GM12873 (cell line): Measurements from ENCODE around the gene RAB39A.

Source experiments
- TF ChIP-seq, protein P1 (sequence below): IDR thresholded peaks from 2 replicates; pipeline ENCODE4 v1.5.1; 2012; ENCODE audit warnings: low read depth, mild to moderate bottlenecking, moderate library complexity, low read length, control low read depth; ENCODE audit not compliant: insufficient read depth; ENCODE audit errors: missing control alignments

RAB39A gene

DNA sequence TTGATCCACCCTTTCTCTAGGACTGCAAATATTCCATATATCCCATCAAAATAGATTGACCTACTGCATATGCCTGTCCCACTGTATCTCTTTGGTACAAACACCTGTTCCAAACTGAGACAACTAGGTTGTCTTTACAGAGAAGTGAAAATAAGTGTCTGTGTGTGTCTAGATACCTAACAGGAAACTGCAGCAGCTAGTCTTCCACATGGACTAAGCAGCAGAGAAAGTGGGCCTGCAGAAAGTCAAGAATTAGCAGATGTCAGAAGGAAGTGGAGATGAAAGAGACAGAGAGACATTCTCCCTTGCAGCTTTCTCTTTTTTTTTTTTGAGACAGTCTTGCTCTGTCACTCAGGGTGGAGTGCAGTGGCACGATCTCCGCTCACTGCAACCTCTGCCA, 3.9 kb upstream of the RAB39A start:
- TF ChIP-seq, protein P1, sequence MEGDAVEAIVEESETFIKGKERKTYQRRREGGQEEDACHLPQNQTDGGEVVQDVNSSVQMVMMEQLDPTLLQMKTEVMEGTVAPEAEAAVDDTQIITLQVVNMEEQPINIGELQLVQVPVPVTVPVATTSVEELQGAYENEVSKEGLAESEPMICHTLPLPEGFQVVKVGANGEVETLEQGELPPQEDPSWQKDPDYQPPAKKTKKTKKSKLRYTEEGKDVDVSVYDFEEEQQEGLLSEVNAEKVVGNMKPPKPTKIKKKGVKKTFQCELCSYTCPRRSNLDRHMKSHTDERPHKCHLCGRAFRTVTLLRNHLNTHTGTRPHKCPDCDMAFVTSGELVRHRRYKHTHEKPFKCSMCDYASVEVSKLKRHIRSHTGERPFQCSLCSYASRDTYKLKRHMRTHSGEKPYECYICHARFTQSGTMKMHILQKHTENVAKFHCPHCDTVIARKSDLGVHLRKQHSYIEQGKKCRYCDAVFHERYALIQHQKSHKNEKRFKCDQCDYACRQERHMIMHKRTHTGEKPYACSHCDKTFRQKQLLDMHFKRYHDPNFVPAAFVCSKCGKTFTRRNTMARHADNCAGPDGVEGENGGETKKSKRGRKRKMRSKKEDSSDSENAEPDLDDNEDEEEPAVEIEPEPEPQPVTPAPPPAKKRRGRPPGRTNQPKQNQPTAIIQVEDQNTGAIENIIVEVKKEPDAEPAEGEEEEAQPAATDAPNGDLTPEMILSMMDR = no peak

DNA sequence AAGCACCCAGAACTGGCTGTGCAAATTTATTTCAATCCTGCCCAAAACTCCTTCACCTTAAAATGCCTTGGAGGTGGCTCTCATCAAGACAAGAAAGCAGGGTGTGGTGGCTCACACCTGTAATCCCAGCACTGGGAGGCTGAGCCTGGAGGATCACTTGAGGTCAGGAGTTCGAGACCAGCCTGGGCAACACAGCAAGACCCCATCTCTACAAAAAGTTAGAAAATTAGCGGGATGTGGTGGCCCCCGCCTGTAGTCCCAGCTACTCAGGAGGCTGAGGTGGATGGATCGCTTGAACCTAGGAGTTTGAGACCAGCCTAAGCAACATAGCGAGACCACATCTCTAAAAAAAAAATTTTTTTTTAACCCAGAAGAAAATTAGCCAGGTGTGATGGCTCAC, 689 bp upstream of the RAB39A start:
- TF ChIP-seq, protein P1 = no peak

DNA sequence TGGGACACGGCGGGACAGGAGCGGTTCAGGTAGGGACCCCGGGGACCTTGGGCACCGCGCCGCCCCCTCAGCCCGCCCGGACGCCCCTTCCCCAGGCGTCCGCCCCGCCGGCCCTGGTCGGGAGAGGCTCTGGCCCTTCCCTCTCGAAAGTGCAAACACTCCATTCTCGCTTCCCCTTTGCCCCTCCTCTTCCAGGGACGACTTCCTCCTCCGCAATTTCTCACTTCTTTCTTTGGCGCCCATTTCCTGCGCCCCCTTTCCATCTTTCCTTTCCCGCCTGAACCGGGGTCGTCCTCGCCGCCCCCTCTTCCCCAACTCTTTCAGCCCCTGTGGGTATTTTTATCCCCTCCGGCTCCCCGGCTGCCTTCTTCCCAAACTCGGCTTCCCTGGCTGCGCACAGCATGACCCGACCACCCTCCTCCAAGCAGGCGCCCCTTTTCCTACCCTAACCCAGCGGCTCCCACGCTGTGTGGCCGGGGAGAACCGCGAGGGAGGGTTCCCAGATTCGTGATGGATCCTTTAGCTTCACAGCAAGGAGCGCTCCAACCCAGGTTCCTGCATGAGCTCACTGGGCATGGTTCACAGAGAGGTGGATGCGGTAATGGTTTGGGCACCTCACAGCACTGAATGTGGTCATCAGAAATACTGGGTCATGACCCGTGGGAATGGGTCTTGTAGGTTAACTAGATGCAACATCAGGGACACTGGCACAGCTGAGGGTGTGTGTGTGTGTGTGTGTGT, 689 bp downstream of the RAB39A start:
- TF ChIP-seq, protein P1 = no peak

DNA sequence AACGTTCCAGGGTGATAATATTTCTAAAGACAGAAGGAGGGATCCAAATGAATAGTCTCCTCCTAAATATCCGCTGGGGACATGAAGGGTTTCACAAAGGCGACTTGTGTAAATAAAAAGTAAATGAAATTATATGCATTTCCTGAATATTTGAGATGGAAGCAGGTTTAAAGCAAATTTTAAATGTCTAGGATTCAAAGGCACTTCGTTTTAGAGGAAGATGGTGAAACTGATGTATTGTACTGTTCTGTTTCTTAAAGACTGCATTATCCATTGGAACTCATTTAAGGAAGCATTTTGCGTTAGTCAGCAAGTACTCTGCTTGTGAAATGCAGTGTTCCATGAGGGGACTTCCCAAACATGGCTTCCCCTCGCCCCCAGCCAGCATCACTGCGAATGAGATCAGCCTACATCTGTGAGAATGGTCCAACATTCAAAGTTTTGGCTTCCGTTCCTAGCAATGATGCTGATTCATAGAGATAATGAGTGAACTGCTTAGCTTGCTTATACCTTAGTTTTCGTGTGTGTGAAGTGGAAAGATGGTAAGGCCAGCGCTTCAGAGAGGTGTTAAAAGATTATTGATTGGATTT, 1.5 kb downstream of the RAB39A start:
- TF ChIP-seq, protein P1 = no peak

DNA sequence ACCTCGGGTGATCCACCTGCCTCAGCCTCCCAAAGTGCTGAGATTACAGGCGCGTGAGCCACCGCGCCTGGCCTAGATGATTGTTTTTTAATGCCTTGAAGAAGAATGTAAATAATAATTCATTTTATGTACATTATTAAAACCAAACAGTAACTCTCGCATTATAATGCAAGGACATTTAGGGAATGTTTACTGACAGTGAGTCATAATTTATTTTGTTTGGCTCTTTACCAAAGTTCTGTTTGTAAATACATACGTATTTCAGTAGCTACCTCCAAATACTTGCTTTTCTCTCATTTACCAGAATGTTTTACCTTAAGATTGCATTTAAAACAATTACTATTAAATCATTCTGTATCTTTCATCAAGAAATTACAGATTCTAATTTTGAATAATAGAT, 3.0 kb downstream of the RAB39A start:
- TF ChIP-seq, protein P1 = no peak

DNA sequence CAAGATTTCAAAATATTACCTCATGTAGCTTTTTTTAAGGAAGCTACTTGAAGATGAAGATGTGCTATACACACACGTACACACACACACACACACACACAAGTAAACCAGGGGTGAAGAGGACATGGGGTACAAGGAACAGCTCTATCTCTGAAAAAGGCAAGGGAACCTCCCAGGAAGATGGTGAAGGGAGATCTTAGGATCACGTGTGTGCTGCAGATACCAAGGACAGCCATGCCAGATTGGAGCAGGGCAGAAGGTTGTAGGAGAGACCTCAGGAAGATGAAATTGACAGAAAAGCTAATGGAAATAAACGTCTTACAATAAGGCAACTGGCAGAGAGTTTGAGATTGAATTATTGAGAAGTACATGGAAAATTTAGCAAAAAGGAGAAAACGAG, 19.7 kb downstream of the RAB39A start:
- TF ChIP-seq, protein P1 = no peak

DNA sequence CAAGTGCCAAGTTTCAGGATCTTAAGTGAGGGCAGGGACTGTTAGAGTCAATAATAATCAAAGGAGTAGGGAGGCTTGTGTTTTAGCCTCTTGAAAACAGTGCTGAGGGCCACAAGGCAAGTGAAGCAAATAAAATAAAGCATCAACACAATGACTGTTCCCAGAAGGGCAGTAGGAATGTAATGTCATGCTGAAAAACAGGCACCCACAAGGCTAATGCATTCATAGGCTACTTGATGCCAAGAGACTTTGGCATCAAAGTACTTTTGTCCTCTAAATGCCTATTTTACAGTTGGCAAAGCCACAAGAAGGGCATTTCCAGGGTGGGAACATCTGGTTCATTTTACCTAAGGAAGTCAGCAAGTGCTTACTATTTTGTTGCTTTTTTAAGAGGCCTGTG, 22.9 kb downstream of the RAB39A start:
- TF ChIP-seq, protein P1 = no peak
